Epithelial cell of proximal tubule (primary cell): ENCODE measurements around the gene PRELID1. TPM values are rescaled to one million over a fixed set of nuclear protein-coding genes. Genes with fewer than 3 reads are reported as not detected.
"Not testable (repeated sequence)": the region's sequence is repeated elsewhere in the genome, so short reads cannot be mapped to it uniquely, and the experiment has no call there.

Experiments used
- DNase-seq: peaks from one replicate; pipeline ENCODE4 v3.0.0-alpha.2; 2011; ENCODE audit warnings: low read depth
- H3K4me3 ChIP-seq: 2 replicates; pipeline ENCODE4 v1.5.1; 2011; ENCODE audit warnings: low read depth, mild to moderate bottlenecking, low read length
- total RNA-seq: library from RNA; depleted of rRNA; stranded (reverse); fragments of >200 nt; gene quantifications from 2 replicates; pipeline ENCODE4 v1.2.3, GENCODE V29; 2015
- TF ChIP-seq, protein P1 (sequence below): conservative IDR thresholded peaks from 2 replicates; pipeline ENCODE4 v1.5.1; 2012; ENCODE audit warnings: low read depth, mild to moderate bottlenecking, low read length

The PRELID1 gene
- total RNA-seq, 1 donor from 2014 or later = 150 TPM

DNA sequence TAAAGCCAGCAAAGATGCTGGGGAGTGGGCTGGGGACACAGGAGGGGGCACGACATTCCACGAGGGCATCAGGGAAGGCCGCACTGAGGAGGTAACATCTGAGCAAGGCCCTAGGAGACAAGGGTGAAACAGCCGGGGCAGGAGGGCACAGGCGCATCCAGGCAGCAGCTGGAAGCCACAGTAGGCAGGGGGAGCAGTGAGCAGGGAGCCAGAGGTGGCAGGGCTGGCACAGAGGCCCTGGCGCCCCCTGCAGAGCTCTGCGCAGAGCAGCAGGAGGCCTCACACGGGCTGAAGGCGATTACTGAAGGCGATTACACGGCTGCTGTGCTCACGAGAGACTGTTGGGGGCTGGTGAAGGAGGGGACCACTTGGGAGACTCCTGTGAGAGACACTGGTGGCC, 32.5 kb downstream of the PRELID1 start:
- TF ChIP-seq, protein P1, sequence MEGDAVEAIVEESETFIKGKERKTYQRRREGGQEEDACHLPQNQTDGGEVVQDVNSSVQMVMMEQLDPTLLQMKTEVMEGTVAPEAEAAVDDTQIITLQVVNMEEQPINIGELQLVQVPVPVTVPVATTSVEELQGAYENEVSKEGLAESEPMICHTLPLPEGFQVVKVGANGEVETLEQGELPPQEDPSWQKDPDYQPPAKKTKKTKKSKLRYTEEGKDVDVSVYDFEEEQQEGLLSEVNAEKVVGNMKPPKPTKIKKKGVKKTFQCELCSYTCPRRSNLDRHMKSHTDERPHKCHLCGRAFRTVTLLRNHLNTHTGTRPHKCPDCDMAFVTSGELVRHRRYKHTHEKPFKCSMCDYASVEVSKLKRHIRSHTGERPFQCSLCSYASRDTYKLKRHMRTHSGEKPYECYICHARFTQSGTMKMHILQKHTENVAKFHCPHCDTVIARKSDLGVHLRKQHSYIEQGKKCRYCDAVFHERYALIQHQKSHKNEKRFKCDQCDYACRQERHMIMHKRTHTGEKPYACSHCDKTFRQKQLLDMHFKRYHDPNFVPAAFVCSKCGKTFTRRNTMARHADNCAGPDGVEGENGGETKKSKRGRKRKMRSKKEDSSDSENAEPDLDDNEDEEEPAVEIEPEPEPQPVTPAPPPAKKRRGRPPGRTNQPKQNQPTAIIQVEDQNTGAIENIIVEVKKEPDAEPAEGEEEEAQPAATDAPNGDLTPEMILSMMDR = peak; percentile 71
- no peak for DNase-seq
- no peak overlapping the region for H3K4me3 ChIP-seq

- TF ChIP-seq, protein P1 = no peak
- no peak for DNase-seq
- H3K4me3 ChIP-seq = no peak overlapping the region
Measured at GRCh38 chr5:177336603-177337494, 33.2 kb downstream of the PRELID1 start.

DNA sequence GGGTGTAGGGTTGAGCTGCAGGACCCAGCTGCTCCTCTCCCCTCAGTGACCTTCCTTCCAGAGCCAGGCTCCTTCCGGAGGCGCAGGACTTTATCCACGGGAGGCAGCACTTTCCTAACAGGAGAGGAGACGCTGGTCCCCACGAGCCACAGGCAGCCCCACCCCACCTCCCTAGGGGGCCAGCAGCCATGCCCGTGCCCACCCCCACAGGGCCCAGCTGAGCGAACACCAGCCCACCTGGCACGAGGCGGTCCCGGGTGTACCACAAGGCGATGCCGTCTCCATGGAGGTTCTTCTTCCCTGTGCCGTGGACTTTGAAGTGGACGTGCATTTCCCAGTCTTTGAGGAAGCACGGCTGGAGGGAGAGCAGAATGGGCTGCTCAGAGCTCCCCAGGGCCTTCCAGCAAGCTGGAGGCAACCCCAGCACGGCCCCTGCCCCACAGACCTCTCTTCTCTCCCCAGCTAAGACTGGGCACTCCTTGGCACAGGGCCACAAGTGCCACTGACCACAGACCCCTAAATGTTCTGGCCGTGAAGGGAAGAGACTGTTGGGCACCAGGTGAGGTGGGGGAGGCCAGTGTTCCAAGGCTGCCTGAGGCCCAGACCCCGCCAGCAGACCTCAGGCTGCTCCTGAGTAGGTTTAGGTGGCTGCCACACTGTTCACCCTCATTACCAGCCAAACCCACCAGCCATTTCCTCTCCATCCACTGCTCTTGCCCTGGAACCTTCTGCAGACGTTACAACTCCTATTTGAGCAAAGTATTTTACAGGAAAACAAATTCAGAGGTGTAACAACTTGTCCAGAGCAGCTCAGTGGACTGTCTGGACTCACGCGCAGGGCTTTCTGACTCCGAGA, 34.9 kb downstream of the PRELID1 start:
- TF ChIP-seq, protein P1 = no peak
- no peak for DNase-seq
- H3K4me3 ChIP-seq = no peak overlapping the region

DNA sequence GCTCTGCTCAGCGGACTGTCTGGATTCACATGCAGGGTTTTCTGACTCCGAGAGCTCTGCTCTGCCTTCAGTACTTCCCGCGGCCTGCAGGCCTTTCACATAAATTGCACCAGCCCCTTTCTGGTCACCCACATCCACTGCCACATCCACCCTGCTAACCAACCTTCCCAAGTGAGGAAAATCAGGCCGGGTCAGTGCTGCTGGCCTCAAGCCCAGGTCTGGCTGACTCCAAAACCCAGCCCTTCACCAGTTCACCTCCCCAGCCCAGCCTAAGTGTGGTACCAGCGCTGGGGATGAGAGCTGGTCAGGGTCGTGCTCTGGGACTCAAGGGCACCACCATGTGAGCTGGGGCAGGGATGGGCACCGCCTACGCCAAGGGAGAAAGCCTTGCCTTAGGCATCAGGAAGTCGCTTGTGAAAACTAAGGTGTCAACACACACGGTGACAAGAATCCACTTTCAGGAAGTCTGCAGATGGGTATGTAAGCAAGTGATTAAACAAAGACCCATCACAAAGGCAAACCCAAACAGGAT, 35.6 kb downstream of the PRELID1 start:
- TF ChIP-seq, protein P1 = no peak
- no peak for DNase-seq
- H3K4me3 ChIP-seq = no peak overlapping the region

DNA sequence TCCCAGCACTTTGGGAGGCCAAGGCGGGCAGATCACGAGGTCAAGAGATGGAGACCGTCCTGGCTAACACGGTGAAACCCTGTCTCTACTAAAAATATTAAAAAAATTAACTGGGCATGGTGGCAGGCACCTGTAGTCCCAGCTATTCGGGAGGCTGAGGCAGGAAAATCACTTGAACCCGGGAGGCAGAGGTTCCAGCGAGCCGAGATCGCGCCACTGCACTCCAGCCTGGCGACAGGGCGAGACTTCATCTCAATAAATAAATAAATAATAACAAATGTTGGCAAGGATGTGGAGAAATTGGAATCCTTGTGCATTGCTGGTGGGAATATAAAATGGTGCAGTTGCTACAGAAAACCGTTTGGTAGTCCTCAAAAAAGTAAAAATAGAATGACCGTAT, 39.4 kb downstream of the PRELID1 start:
- not testable (repeated sequence) for DNase-seq, H3K4me3 ChIP-seq

DNA sequence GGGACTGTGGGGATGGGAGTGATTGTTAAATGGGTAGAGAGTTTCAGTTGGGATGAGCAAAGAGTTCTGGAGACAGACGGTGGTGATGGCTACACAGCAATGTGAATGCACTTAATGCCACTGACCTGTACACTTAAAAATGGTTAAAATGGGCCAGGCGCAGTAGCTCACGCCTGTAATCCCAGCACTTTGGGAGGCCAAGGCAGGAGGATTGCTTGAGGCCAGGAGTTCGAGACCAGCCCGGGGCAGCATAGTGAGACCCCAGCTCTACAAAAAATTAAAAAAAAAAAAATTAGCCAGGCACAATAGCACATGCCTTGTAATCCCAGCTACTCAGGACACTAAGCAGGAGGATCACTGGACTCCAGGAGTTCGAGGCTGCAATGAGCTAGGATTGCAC, 40.2 kb downstream of the PRELID1 start:
- no peak for DNase-seq
- TF ChIP-seq, protein P1 = no peak
- no peak overlapping the region for H3K4me3 ChIP-seq

- DNase-seq = no peak
- TF ChIP-seq, protein P1 = no peak
Measured at GRCh38 chr5:177344891-177345290, 41.3 kb downstream of the PRELID1 start.

More at GRCh38 chr5:177344891-177345290, 41.3 kb downstream of the PRELID1 start:
- no peak overlapping the region for H3K4me3 ChIP-seq
